H9 (cell line): ENCODE measurements around the gene TOPORS. TPM values are rescaled to one million over a fixed set of nuclear protein-coding genes. Genes with fewer than 3 reads are reported as not detected.

ENCODE experiments used
- DNase-seq: peaks from one replicate; pipeline ENCODE4 v3.0.0-alpha.2; 2017
- H2AFZ ChIP-seq: one replicate; pipeline ENCODE4 v1.6.1; 2013; ENCODE audit warnings: mild to moderate bottlenecking, low read length, control low read depth, moderate library complexity
- H2AK5ac ChIP-seq: 2 replicates; pipeline ENCODE4 v1.6.1; 2013; ENCODE audit warnings: low read length, control low read depth, mixed read lengths; ENCODE audit not compliant: insufficient read length
- H2BK120ac ChIP-seq: one replicate; pipeline ENCODE4 v1.6.1; 2013; ENCODE audit warnings: low read depth, mild to moderate bottlenecking, low read length, control low read depth, inconsistent platforms; ENCODE audit not compliant: poor library complexity, severe bottlenecking
- H2BK12ac ChIP-seq: 2 replicates; pipeline ENCODE4 v1.6.1; 2013; ENCODE audit warnings: low read length, control low read depth, mixed read lengths, low read depth; ENCODE audit not compliant: insufficient read length
- H2BK15ac ChIP-seq: 2 replicates; pipeline ENCODE4 v1.6.1; 2013; ENCODE audit warnings: low read depth, low read length, control low read depth
- H2BK20ac ChIP-seq: one replicate; pipeline ENCODE4 v1.6.1; 2013; ENCODE audit warnings: low read depth, mild to moderate bottlenecking, low read length, control low read depth, inconsistent platforms; ENCODE audit not compliant: poor library complexity, severe bottlenecking
- H2BK5ac ChIP-seq: 2 replicates; pipeline ENCODE4 v1.6.1; 2013; ENCODE audit warnings: low read length, control low read depth, mixed read lengths; ENCODE audit not compliant: insufficient read length
- H3K14ac ChIP-seq: 2 replicates; pipeline ENCODE4 v1.6.1; 2013; ENCODE audit warnings: low read length, control low read depth; ENCODE audit not compliant: insufficient read depth
- H3K18ac ChIP-seq: 2 replicates; pipeline ENCODE4 v1.6.1; 2013; ENCODE audit warnings: low read depth, mild to moderate bottlenecking, mixed read lengths, low read length, control low read depth; ENCODE audit not compliant: insufficient read length
- H3K23ac ChIP-seq: 2 replicates; pipeline ENCODE4 v1.6.1; 2013; ENCODE audit warnings: low read length, control low read depth, mixed read lengths, low read depth; ENCODE audit not compliant: insufficient read length
- H3K23me2 ChIP-seq: 2 replicates; pipeline ENCODE4 v1.6.1; 2013; ENCODE audit warnings: low read depth, mild to moderate bottlenecking, mixed read lengths, low read length, control low read depth; ENCODE audit not compliant: insufficient read length, poor library complexity, severe bottlenecking
- H3K27ac ChIP-seq: 2 replicates; pipeline ENCODE4 v1.5.1; 2013; ENCODE audit warnings: low read length, control low read depth, mixed read lengths, low read depth; ENCODE audit not compliant: insufficient read length
- H3K27me3 ChIP-seq: 2 replicates; pipeline ENCODE4 v1.6.1; 2013; ENCODE audit warnings: low read length, control low read depth, inconsistent platforms; ENCODE audit not compliant: insufficient read depth
- H3K4ac ChIP-seq: 2 replicates; pipeline ENCODE4 v1.6.1; 2013; ENCODE audit warnings: low read depth, mild to moderate bottlenecking, control low read depth, inconsistent platforms, low read length, moderate library complexity
- H3K4me1 ChIP-seq: 2 replicates; pipeline ENCODE4 v1.6.1; 2013; ENCODE audit warnings: low read length, control low read depth, inconsistent platforms; ENCODE audit not compliant: insufficient read depth
- H3K4me2 ChIP-seq: 2 replicates; pipeline ENCODE4 v1.6.1; 2013; ENCODE audit warnings: low read length, control low read depth, mixed read lengths; ENCODE audit not compliant: insufficient read length, insufficient read depth
- H3K56ac ChIP-seq: 2 replicates; pipeline ENCODE4 v1.6.1; 2013; ENCODE audit warnings: low read depth, mild to moderate bottlenecking, mixed read lengths, low read length, control low read depth; ENCODE audit not compliant: insufficient read length
- H3K79me1 ChIP-seq: 2 replicates; pipeline ENCODE4 v1.6.1; 2013; ENCODE audit warnings: low read depth, mild to moderate bottlenecking, moderate library complexity, low read length, control low read depth, inconsistent platforms; ENCODE audit not compliant: insufficient read depth, poor library complexity, severe bottlenecking
- H3K79me2 ChIP-seq: 2 replicates; pipeline ENCODE4 v1.6.1; 2013; ENCODE audit warnings: low read length, control low read depth, inconsistent platforms; ENCODE audit not compliant: insufficient read depth
- H3K9ac ChIP-seq: 2 replicates; pipeline ENCODE4 v1.6.1; 2013; ENCODE audit warnings: low read length, control low read depth, mixed read lengths; ENCODE audit not compliant: insufficient read length; ENCODE audit errors: extremely low read depth
- H3K9me3 ChIP-seq: one replicate; pipeline ENCODE4 v1.6.1; 2013; ENCODE audit warnings: low read depth, low read length, inconsistent platforms; ENCODE audit not compliant: control insufficient read depth
- H3T11ph ChIP-seq: one replicate; pipeline ENCODE4 v1.6.1; 2013; ENCODE audit warnings: mild to moderate bottlenecking, low read length, control low read depth, inconsistent platforms
- H4K20me1 ChIP-seq: one replicate; pipeline ENCODE4 v1.6.1; 2013; ENCODE audit not compliant: control insufficient read depth, insufficient read length, insufficient read depth
- H4K5ac ChIP-seq: 2 replicates; pipeline ENCODE4 v1.6.1; 2013; ENCODE audit warnings: low read depth, mild to moderate bottlenecking, mixed read lengths, low read length, control low read depth; ENCODE audit not compliant: insufficient read length
- H4K8ac ChIP-seq: replicated peaks from 2 replicates; pipeline ENCODE4 v1.6.1; 2013; ENCODE audit warnings: low read length, control low read depth, mixed read lengths, low read depth; ENCODE audit not compliant: insufficient read length
- H4K91ac ChIP-seq: 2 replicates; pipeline ENCODE4 v1.6.1; 2013; ENCODE audit warnings: low read depth, mild to moderate bottlenecking, moderate library complexity, mixed read lengths, low read length, control low read depth; ENCODE audit not compliant: insufficient read length
- H3K27ac Mint-ChIP-seq, 3 experiments: 2 replicates in 2 of 3; 3 replicates in 1 of 3; pipeline ENCODE4 v1.8.0; 2020 to 2021; ENCODE audit warnings: mixed read lengths in 3 of 3, mild to moderate bottlenecking in 1 of 3, moderate library complexity in 1 of 3
- H3K27me3 Mint-ChIP-seq: 2 replicates; pipeline ENCODE4 v1.8.0; 2021; ENCODE audit warnings: low read depth, mild to moderate bottlenecking, moderate library complexity, mixed read lengths
- H3K36me3 Mint-ChIP-seq, 3 experiments: 2 replicates in 2 of 3; 3 replicates in 1 of 3; pipeline ENCODE4 v1.8.0; 2020 to 2021; ENCODE audit warnings: low read depth in 3 of 3, mixed read lengths in 3 of 3; ENCODE audit not compliant: insufficient read depth in 1 of 3
- H3K4me1 Mint-ChIP-seq, 2 experiments: 2 replicates each; pipeline ENCODE4 v1.8.0; 2020; ENCODE audit warnings: mixed read lengths in 2 of 2
- H3K4me3 Mint-ChIP-seq, 2 experiments: 2 replicates in 1 of 2; 3 replicates in 1 of 2; pipeline ENCODE4 v1.8.0; 2020 to 2021; ENCODE audit warnings: mild to moderate bottlenecking in 2 of 2, mixed read lengths in 2 of 2, moderate library complexity in 1 of 2
- H3K9me3 Mint-ChIP-seq, 2 experiments: 2 replicates in 1 of 2; 3 replicates in 1 of 2; pipeline ENCODE4 v1.8.0; 2020; ENCODE audit warnings: mild to moderate bottlenecking in 2 of 2, mixed read lengths in 2 of 2, moderate library complexity in 1 of 2
- WGBS: extraction: QIAGEN DNeasy Blood & Tissue Kit; methylation state at CpG from one replicate; pipeline ENCODE4 v1.1.7; 2013; ENCODE audit warnings: missing lambda C conversion rate, low lambda C conversion rate, mixed read lengths; ENCODE audit not compliant: insufficient read length; ENCODE audit errors: extremely low coverage; 5-methylcytosine and 5-hydroxymethylcytosine counted together
- total RNA-seq: library from RNA; stranded (reverse); gene quantifications from 2 replicates; pipeline ENCODE4 v1.2.1, GENCODE V29; 2021
- TF ChIP-seq, protein P1 (sequence below): fragments of 200-600 bp; sonication (generic); conservative IDR thresholded peaks from 3 replicates; pipeline ENCODE4 v1.8.0; 2021; ENCODE audit warnings: antibody characterized with exemption, mild to moderate bottlenecking

The TOPORS gene
- total RNA-seq, 1 experiment from 2014 or later = 31.9 TPM

DNA sequence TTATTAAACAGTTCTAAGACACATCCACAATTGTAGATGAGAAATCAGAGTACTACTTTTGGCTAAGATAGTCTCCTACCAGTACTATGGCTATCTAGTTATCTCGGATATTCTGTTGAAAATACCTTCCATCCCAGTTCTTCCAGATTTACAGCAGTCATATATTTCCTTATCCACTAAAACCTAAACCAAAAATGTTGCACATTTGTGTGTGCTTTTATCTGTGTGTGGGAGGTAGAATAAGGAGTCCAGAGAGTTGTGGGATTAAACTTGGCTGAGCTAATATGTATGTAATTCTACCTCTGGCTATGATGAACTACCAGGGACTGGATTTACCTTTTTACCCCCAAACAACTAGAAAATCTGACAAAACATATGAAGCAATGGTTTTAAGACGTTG, 38.1 kb upstream of the TOPORS start:
- TF ChIP-seq, protein P1, sequence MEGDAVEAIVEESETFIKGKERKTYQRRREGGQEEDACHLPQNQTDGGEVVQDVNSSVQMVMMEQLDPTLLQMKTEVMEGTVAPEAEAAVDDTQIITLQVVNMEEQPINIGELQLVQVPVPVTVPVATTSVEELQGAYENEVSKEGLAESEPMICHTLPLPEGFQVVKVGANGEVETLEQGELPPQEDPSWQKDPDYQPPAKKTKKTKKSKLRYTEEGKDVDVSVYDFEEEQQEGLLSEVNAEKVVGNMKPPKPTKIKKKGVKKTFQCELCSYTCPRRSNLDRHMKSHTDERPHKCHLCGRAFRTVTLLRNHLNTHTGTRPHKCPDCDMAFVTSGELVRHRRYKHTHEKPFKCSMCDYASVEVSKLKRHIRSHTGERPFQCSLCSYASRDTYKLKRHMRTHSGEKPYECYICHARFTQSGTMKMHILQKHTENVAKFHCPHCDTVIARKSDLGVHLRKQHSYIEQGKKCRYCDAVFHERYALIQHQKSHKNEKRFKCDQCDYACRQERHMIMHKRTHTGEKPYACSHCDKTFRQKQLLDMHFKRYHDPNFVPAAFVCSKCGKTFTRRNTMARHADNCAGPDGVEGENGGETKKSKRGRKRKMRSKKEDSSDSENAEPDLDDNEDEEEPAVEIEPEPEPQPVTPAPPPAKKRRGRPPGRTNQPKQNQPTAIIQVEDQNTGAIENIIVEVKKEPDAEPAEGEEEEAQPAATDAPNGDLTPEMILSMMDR = no peak
- no peaks in the 10 kb centered on the region for H3K4me1 Mint-ChIP-seq
- Histone ChIP-seq H4K20me1 (no peaks in the 10 kb centered on the region), H3K4ac (no peak overlapping the region), H4K91ac (no peak overlapping the region), H2BK12ac (no peak overlapping the region), H2BK20ac (no peak overlapping the region), H2AK5ac (no peak overlapping the region), H2AFZ (no peak overlapping the region), H3K23ac (no peak overlapping the region), H4K8ac (no peak overlapping the region), H3K27me3 (no peaks in the 10 kb centered on the region), H3K79me1 (no peaks in the 10 kb centered on the region), H3K23me2 (no peaks in the 10 kb centered on the region), H3K27ac (no peak overlapping the region), H2BK5ac (no peak overlapping the region), H3K14ac (no peak overlapping the region), H3T11ph (no peak overlapping the region), H2BK15ac (no peak overlapping the region), H3K4me1 (no peaks in the 10 kb centered on the region), H2BK120ac (no peak overlapping the region), H3K9ac (no peak overlapping the region), H4K5ac (no peak overlapping the region), H3K79me2 (no peaks in the 10 kb centered on the region), H3K56ac (no peak overlapping the region), H3K18ac (no peak overlapping the region), H3K4me2 (no peak overlapping the region), H3K9me3 (no peaks in the 10 kb centered on the region)
- H3K4me3 Mint-ChIP-seq = no peak overlapping the region
- DNase-seq = no peak
- peaks cover 3 to 7% of the 10 kb centered on the region in 2 experiments; a peak in 3 of 5 replicates for H3K9me3 Mint-ChIP-seq
- no CpG with 5 or more reads among the region's 2 CpGs for WGBS
- peaks cover 2% of the 10 kb centered on the region for H3K27me3 Mint-ChIP-seq
- no peak overlapping the region for H3K27ac Mint-ChIP-seq
- H3K36me3 Mint-ChIP-seq = no peaks in the 10 kb centered on the region
